GM18870 (cell line): ENCODE results near the gene SMYD4.

Experiments
- ATAC-seq: cut with Tn5 transposase; IDR thresholded peaks from one replicate; pipeline ENCODE4 v1.9.1; 2021; ENCODE audit warnings: moderate library complexity; ENCODE audit not compliant: unreplicated experiment

SMYD4 gene

GRCh38 chr17:1732241-1732832 is 97.4 kb downstream of the SMYD4 start:
- ATAC-seq = no peak

- ATAC-seq = no peak
Measured at GRCh38 chr17:1731194-1731506, 98.6 kb downstream of the SMYD4 start.

DNA sequence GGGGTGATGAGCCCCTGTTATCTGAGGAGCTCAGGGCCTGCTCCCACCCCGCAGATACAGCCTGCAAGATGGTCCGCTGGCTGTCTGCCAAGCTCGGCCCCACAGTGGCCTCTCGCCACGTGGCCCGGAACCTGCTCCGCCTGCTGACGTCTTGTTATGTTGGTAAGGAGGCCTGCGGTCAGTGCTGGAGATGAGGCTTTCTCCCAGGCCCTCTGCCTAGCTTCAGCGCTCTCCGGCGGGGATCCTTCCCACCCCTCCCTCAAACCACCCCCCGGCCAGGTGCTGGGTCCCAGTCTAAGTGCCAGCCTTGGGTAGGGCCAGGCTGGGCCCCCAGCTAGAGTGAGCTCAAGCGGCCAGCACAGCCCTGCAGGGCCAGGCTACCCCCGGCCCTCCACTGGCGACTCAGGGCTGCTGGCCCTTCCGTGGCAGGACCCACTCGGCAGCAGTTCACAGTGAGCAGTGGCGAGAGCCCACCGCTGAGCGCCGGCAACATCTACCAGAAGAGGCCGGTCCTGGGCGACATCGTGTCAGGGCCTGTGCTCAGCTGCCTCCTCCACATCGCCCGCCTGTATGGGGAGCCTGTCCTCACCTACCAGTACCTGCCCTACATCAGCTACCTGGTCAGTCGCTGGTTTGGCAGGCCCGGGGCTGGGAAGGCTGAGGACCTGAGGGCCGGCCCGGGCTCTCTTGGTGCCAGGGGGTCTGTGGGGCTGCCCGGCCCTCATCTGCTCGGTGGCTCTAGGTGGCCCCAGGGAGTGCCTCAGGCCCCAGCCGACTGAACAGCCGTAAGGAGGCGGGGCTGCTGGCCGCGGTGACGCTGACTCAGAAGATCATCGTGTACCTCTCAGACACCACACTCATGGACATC is 99.1 kb downstream of the SMYD4 start:
- no peak for ATAC-seq

DNA sequence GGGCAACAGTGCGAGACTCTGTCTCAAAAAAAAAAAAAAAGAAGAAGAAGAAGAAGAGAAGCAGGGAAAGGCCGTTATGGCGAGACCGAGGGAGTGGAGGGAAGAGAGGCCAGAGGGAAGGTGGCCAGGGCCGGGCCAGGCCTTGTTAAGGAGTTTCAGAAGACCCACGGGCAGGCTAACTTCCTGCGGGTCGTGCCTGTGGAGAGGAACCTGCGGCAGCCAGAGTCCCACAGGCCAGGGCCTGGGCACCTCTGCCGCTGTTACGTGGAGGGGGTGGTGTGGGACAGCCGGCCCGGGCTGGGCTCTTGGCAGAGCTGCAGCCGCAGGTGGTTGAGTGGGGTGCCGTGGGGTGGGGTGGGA is 99.8 kb downstream of the SMYD4 start:
- no peak for ATAC-seq
